Measurements from ENCODE around the gene CRIM1.

Gene CRIM1

DNA sequence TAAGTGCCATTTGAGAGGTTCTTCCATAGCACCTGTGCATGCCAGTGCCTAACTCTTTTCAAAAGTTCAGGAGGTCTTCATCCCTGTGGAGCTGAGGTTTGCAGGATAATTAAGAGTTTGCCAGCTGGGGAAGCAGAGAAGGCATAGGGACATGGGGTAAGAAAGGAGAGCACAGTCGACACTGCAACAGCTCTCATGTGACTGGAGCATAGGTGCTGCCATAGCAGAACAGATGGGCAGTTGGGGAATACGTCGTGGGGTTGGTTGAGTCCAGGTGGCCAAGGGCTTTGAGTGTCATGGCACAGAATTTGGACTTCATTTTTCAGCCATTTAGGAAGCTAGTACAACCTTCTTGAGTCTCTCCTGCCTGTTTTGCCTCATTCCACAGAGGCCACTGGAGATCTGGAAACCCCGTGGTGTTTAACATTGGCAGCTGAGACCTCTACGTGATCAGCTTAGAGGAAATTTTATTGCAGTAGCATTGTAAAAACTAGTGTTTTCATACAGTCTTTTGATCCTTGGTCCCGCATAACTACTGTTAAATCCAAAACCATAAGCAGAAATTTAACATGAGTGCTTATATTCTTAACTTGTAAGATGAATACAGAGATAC, 65.1 kb downstream of the CRIM1 start:
- in situ Hi-C loops (cut with MboI; ENCODE audit: low sequenced_read_pairs) = no loop called here

DNA sequence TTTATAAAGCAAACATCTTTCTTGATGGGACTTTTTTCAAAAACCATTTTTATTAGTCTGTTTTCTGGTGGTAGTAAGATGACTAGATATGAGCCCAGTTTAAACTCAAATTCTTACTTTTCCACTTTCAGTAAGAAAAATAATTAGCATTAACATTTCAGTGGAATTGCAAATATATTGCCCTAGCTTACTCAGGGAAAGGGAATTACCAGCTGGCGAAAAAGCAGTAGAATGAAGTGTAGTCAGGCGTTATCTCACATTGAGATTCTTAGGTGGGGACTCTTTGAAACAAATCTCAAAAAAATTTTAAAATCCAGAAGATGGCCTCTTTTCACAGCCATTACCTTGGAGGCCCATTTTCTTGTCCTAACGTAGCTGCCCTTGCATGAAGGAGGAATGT, 65.8 kb downstream of the CRIM1 start:
- in situ Hi-C loops (cut with MboI; ENCODE audit: low sequenced_read_pairs) = no loop called here

GRCh38 chr2:36423172-36423571, 67.6 kb downstream of the CRIM1 start:
- in situ Hi-C loops (cut with MboI; ENCODE audit: low sequenced_read_pairs) = no loop called here

DNA sequence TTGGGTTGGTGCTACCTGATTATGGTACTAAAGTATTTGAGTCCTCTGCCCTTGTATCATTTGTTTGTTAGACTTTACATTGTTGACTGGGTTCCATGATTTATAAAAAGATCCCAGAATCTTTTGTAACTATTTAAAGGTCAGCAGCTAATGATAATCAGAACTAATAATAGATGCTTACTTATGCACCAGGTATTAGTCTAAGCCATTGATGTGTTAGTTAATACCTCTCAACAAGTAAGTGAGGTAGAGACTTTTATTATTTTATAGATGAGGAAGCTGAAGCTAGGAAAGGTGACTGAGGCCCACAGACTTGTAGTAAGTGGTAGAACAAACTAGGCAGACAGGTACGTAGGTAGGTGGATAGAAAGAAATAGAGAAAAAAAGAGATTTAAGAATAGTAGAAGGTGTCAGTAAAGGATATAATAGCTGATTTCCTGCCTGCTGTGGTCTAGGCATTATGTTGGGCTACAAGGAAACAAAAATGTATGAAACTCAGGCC, 68.1 kb downstream of the CRIM1 start:
- in situ Hi-C loops (cut with MboI; ENCODE audit: low sequenced_read_pairs) = no loop called here

GRCh38 chr2:36425608-36426355, 70.2 kb downstream of the CRIM1 start:
- in situ Hi-C loops (cut with MboI; ENCODE audit: low sequenced_read_pairs) = no loop called here

GRCh38 chr2:36427790-36428243, 72.2 kb downstream of the CRIM1 start:
- in situ Hi-C loops (cut with MboI; ENCODE audit: low sequenced_read_pairs) = no loop called here

GRCh38 chr2:36430549-36430948, 75.0 kb downstream of the CRIM1 start:
- in situ Hi-C loops (cut with MboI; ENCODE audit: low sequenced_read_pairs) = no loop called here

- in situ Hi-C loops (cut with MboI; ENCODE audit: low sequenced_read_pairs) = no loop called here
Observed at GRCh38 chr2:36432479-36432878, 76.9 kb downstream of the CRIM1 start.

DNA sequence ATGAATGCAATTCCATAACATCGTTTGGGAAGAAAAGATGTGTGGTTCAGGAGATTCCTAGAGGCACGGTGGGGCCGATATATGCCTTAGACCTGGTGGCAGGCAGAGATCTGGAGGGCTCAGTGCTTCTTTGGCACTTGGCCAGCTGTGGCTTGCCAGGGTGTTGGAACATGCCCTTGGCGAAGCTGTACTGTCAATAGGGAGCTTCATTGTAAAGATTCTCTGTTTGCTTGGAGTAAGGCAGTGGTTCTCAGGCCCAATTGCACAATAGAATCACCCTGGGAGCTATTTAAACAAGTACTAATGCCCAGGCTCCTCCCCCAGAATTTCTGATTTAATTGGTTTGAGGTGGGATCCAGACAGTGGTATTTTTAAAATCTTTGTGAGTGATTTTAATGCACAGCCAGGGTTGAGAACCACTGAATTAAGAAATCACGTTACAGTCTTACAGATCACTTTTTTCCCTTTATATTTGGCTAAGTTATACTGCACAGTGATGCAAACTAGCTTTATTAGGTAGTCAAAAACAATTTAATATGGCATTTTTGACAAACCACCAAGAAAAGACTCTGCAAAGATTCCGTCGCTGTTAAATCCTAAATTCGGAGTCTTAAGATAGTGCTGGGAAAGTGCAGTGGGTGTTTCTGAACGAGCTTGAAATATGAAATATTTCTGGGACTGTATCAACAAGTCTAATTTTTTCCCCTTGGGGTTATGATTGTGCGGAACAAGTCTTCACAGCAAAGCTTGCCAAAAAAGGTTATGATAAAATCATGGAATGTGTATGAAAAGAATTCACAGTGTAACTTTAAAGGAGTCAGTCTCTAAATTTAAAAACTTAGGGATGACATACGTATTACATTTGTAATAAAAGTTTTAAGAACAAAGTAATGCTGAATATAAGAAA, 78.0 kb downstream of the CRIM1 start:
- in situ Hi-C loops (cut with MboI; ENCODE audit: low sequenced_read_pairs) = no loop called here

DNA sequence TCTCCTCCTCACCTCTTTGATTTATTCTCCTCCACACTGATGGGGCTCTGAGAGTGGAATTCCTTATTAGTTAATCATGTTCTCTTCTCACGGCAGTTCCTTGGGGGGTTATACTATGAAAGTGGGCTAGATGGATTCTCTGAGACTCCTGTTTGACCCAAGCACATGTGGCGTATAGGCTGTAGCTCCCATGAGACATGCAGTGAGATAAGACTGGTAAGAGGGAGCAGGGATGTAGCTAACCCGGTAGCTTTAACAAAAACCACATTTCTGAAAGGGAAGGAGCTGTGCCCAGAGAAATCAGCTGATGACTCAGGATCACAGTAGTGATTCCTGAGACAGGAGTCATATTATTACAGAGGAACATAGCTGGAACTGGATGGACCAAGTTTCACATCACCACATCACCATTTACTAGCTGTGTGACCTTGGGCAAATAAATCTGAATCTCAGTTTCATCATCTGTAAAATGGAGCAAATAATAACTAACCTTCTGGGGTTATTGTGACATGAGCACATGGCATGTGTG, 82.9 kb downstream of the CRIM1 start:
- in situ Hi-C loops (cut with MboI; ENCODE audit: low sequenced_read_pairs) = no loop called here

GRCh38 chr2:36439084-36439483, 83.5 kb downstream of the CRIM1 start:
- in situ Hi-C loops (cut with MboI; ENCODE audit: low sequenced_read_pairs) = no loop called here

DNA sequence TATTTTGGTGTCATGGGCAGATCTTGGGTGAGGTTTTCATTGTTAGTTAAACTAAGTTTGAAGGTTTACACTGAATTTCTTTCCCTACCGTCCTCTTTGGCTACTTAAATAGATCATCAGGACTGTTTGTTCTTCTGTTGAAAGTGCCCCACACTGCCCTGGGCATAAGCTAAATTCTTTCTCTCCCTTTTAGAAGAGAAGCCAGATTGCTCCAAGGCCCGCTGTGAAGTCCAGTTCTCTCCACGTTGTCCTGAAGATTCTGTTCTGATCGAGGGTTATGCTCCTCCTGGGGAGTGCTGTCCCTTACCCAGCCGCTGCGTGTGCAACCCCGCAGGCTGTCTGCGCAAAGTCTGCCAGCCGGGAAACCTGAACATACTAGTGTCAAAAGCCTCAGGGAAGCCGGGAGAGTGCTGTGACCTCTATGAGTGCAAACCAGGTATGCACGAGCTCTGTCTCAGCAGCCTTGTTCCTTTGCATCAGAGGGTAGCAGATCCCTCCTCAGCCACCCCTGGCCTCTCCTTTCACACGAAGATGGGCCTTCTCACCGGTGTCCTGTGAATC, 85.6 kb downstream of the CRIM1 start:
- in situ Hi-C loops (cut with MboI; ENCODE audit: low sequenced_read_pairs) = no loop called here

DNA sequence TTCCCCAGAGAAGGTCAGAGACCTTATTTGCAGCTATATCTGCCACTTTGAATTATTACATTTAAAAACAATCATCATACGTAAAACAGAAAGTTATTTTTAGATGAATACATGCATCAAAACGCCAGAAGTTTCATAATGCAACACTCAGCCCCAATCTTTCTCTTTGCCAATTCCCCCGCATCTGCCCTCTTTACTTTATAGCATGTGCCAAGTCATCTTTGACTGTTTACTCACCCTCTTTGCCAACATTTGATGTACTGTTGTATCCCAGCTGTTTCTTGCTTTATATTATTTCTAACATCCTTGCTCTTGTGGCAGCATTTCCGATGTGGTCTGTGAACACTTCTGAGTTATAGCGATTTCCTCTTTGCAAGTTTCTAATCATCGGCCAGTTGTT, 86.2 kb downstream of the CRIM1 start:
- in situ Hi-C loops (cut with MboI; ENCODE audit: low sequenced_read_pairs) = no loop called here

DNA sequence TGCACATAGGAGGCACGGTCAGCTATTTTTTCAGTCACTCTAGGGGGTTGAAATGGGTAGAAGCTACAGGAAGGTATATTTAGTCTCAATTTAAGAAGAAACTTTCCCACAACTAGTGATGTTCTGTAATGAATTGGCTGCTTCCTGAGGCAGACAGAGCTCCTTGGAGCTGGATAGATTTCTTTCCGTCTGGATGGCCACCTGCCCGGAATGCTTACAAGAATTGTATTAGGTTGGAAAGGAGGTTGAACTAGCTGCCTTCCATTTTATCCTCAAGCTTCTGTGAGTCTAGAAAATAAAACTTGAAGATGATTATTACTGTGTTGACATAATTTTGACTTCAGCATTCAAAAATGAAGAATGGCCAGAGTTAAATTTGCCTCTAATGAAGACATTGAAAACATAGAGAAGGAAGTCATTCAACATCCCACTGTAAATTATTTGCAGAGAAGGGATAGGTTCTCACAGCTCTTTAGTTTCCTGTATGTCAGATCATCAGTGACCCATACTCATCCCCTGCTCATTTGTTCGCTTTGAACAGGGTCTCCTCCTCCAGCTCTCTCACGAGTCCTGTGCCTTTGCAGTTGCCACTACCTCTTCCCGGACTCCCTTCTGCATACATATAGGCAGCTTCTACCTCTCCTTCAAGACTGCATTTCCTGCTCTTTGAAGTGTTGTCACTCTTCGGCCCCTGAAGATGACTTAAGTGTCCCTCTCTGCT, 88.8 kb downstream of the CRIM1 start:
- in situ Hi-C loops (cut with MboI; ENCODE audit: low sequenced_read_pairs) = no loop called here

GRCh38 chr2:36445185-36445866, 89.7 kb downstream of the CRIM1 start:
- in situ Hi-C loops (cut with MboI; ENCODE audit: low sequenced_read_pairs) = no loop called here

GRCh38 chr2:36446294-36446693, 90.7 kb downstream of the CRIM1 start:
- in situ Hi-C loops (cut with MboI; ENCODE audit: low sequenced_read_pairs) = no loop called here

DNA sequence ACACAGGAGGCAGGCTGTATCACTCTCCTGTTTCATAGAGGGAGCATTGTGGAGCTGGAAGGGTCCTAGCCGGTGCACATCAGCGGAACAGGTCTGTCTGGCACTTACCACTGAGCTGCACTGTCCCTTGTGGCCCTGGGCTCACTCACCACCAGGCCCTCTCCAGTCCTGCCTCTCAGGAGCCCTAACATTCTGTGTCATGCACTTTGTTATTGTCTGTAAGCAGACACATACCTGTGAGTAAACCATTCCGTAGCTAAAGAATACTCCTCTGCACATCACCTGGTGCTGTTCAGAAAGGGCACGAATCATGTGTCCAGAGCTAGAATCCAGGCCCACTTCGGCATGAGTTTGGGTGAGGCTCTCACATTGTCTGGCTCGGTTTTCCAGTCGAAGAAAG, 93.6 kb downstream of the CRIM1 start:
- in situ Hi-C loops (cut with MboI; ENCODE audit: low sequenced_read_pairs) = no loop called here

DNA sequence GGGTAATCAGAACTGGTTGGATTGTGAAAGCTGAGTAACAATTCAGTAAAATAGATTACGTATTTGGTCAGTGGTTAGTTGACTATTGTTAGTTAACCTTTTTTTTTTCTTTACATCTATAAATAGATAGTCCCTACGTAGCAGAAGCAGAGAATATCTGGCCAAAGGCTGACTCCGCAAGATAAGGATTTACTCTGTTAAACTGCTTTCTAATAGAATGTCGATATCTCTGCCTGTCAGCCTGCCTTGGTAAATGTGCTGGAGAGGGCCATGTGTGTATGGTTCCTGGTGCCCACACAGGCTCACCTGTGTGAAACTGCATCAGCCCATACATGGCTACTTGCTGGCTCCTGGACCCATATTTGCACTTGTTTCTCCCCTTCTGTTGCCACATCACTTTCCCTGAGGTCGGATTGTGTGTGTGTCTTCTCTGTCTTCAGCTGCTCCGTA, 94.4 kb downstream of the CRIM1 start:
- in situ Hi-C loops (cut with MboI; ENCODE audit: low sequenced_read_pairs) = no loop called here

DNA sequence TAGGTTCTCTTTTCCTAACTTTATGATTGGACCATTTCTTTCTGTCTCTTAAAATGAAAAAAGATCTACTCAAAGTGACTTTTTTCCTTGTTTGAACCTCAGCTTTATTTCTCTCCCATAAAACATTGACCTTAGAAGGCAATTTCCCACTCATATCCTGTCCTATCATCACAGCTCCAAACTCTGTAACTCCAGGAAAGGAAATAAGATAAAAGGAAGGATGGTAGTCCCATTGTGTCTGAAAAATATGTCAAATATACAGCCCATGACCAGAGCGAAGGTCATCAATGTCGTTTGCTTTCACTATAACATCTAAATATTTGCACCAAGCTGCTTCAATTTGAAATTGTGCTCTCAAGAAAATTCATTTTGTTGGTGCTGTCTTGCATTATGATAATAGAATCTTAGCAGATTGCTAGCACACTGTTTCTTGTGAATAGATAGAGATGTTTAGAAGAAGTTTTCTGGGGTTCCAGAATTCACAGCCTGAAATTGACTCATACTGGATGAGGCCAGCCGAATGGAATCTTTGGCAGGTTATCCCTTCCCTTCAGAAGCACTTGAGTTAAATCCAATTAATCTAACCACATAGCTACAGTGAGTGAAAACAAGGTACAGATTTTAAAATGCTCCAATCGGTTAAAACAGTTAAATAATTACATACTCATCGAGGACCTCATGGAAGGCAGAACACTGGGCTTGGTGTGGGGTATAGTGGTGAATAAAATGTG, 95.1 kb downstream of the CRIM1 start:
- in situ Hi-C loops (cut with MboI; ENCODE audit: low sequenced_read_pairs) = no loop called here
